ENCODE measurements around the gene LRRC1.

GRCh38 chr6:53932516-53932915 is 137.7 kb downstream of the LRRC1 start:
- TF ChIP-seq CTCF (IDR thresholded peaks at IDR 0.05) (no peak), POLR2A (IDR thresholded peaks at IDR 0.05) (no peak), POLR2AphosphoS5 (IDR thresholded peaks at IDR 0.05) (no peak), EP300 (IDR thresholded peaks at IDR 0.05; ENCODE audit: low read depth) (no peak)
